ENCODE measurements around the gene EID3. TPM values are rescaled to one million over a fixed set of nuclear protein-coding genes. Genes with fewer than 3 reads are reported as not detected.

EID3 gene
- total and polyA plus RNA-seq, 2 of the 8 experiments (the other 6 are each of a cell fraction or from before 2014, with no cell fraction given): 1.2 to 2.8 TPM

DNA sequence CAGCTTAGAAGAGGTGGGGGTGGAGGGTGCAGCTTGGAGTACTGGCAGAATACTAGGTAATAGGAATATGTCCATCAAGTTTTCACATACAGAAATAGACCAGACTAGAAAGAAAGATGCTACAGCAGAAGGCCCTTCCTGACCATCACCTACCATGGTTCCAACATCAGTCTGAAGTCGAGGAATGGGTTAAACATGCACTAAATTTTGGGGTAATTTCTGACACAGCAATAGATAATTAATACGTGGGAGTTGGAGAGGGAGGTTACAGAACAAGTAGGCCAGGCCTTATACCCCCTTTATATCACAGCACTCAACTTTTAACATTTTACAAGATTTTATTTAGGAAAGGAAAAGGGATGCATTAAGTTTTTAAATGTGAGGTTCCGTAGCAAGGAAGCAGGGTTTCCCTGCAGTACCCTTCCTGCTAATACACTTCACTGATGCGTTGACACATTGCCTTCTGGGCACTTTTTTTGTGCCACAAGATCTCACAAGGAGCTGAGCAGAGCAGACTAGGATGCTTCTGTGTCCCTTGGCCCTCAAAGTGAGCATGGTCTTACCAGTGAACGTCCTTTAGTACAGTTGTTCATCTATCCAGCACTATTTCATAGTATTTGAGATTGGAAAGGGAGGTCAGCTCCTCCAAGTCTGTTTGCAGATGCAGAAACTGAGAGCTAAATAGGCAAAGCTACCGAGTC, 50.8 kb downstream of the EID3 start (continued):
- TF ChIP-seq, protein P1, sequence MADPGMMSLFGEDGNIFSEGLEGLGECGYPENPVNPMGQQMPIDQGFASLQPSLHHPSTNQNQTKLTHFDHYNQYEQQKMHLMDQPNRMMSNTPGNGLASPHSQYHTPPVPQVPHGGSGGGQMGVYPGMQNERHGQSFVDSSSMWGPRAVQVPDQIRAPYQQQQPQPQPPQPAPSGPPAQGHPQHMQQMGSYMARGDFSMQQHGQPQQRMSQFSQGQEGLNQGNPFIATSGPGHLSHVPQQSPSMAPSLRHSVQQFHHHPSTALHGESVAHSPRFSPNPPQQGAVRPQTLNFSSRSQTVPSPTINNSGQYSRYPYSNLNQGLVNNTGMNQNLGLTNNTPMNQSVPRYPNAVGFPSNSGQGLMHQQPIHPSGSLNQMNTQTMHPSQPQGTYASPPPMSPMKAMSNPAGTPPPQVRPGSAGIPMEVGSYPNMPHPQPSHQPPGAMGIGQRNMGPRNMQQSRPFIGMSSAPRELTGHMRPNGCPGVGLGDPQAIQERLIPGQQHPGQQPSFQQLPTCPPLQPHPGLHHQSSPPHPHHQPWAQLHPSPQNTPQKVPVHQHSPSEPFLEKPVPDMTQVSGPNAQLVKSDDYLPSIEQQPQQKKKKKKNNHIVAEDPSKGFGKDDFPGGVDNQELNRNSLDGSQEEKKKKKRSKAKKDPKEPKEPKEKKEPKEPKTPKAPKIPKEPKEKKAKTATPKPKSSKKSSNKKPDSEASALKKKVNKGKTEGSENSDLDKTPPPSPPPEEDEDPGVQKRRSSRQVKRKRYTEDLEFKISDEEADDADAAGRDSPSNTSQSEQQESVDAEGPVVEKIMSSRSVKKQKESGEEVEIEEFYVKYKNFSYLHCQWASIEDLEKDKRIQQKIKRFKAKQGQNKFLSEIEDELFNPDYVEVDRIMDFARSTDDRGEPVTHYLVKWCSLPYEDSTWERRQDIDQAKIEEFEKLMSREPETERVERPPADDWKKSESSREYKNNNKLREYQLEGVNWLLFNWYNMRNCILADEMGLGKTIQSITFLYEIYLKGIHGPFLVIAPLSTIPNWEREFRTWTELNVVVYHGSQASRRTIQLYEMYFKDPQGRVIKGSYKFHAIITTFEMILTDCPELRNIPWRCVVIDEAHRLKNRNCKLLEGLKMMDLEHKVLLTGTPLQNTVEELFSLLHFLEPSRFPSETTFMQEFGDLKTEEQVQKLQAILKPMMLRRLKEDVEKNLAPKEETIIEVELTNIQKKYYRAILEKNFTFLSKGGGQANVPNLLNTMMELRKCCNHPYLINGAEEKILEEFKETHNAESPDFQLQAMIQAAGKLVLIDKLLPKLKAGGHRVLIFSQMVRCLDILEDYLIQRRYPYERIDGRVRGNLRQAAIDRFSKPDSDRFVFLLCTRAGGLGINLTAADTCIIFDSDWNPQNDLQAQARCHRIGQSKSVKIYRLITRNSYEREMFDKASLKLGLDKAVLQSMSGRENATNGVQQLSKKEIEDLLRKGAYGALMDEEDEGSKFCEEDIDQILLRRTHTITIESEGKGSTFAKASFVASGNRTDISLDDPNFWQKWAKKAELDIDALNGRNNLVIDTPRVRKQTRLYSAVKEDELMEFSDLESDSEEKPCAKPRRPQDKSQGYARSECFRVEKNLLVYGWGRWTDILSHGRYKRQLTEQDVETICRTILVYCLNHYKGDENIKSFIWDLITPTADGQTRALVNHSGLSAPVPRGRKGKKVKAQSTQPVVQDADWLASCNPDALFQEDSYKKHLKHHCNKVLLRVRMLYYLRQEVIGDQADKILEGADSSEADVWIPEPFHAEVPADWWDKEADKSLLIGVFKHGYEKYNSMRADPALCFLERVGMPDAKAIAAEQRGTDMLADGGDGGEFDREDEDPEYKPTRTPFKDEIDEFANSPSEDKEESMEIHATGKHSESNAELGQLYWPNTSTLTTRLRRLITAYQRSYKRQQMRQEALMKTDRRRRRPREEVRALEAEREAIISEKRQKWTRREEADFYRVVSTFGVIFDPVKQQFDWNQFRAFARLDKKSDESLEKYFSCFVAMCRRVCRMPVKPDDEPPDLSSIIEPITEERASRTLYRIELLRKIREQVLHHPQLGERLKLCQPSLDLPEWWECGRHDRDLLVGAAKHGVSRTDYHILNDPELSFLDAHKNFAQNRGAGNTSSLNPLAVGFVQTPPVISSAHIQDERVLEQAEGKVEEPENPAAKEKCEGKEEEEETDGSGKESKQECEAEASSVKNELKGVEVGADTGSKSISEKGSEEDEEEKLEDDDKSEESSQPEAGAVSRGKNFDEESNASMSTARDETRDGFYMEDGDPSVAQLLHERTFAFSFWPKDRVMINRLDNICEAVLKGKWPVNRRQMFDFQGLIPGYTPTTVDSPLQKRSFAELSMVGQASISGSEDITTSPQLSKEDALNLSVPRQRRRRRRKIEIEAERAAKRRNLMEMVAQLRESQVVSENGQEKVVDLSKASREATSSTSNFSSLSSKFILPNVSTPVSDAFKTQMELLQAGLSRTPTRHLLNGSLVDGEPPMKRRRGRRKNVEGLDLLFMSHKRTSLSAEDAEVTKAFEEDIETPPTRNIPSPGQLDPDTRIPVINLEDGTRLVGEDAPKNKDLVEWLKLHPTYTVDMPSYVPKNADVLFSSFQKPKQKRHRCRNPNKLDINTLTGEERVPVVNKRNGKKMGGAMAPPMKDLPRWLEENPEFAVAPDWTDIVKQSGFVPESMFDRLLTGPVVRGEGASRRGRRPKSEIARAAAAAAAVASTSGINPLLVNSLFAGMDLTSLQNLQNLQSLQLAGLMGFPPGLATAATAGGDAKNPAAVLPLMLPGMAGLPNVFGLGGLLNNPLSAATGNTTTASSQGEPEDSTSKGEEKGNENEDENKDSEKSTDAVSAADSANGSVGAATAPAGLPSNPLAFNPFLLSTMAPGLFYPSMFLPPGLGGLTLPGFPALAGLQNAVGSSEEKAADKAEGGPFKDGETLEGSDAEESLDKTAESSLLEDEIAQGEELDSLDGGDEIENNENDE (IDR thresholded peaks at IDR 0.05; ENCODE audit: insufficient replicate concordance, low read length): no peak
- TF ChIP-seq TCF12 (IDR thresholded peaks at IDR 0.05; ENCODE audit: low read depth, low read length) (no peak), HDAC6 (IDR thresholded peaks at IDR 0.05; ENCODE audit: low read depth, low read length) (no peak), BACH1 (IDR thresholded peaks at IDR 0.05; ENCODE audit: low read length) (no peak), CBX5 (IDR thresholded peaks at IDR 0.05; ENCODE audit: low read depth, low read length) (no peak), BCL11A (IDR thresholded peaks at IDR 0.05; ENCODE audit: low read depth in 2 of 2, low read length in 2 of 2) (no peak)
